Stimulated activated CD8-positive, alpha-beta memory T cell treated with anti-CD3 and anti-CD28 coated beads, Interleukin-15, amount 100 ng/mL, for 4 hours (primary cell): Measurements from ENCODE around the gene CCDC181.
"Not testable (repeated sequence)": the region's sequence is repeated elsewhere in the genome, so short reads cannot be mapped to it uniquely, and the experiment has no call there.

Source experiments
- DNase-seq, 2 donors: peaks; one replicate each; pipeline ENCODE4 v3.0.0-alpha.2; 2020; ENCODE audit warnings: low read depth in 2 of 2

Gene CCDC181

DNA sequence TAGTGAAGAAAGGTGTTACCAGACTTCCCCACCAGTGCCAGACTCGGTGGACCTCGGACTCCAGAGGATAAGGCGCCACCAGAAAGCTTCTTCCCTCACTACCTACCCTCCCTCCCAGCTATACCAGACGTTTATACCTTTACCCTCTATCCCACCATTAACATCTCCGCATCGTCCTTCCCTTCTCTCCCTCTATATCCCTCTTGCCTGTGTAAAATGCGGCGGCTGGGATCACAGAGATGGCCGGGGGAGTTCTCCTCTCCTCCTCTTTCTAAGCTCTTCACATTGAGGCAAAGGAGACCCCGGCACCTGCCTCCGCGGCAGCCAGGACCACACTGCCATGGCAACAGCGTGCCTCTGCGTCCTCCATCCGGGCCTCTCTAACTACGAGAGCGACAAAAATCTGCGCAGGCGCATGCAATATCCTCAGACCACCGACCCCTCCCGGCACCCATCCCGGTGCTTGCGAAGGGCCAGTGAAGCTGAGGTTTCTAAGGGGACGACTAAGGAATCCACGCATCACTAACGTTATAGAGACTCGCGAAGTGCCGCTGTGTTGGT is at the start of gene CCDC181:
Gene CCDC181 (minus strand): TSS at position 394 of the 561 bp plus-strand sequence. CDS start 2,547 bp downstream, outside the sequence.
- DNase-seq = peak; percentile 16 to 21

DNA sequence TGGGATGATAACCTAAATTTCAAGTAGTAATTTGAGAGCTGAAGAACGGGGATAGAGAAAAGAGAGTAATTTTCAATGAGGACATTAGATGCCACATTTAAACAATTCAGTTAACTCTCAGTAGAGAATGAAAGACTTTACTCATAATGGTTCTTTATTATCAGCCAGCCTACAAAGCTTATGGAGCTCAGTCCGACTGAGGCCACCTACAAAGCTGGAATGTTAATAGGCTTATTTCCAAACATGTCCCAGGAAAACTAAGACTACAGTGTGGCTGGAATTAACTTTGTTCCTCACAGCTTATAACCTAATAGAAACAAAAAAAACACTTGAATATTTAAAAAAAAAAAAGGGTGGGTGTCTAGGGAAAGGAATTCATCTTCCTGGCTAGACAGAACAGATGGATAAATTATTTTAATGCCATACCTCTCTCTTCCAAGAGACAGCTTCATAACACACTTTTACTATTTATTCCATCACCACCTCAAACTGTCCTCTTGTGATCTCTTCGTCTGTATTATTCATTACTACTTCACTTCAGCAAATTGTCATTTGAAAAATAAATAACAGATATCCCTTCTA is 48.6 kb upstream of the CCDC181 start:
- no peak for DNase-seq

DNA sequence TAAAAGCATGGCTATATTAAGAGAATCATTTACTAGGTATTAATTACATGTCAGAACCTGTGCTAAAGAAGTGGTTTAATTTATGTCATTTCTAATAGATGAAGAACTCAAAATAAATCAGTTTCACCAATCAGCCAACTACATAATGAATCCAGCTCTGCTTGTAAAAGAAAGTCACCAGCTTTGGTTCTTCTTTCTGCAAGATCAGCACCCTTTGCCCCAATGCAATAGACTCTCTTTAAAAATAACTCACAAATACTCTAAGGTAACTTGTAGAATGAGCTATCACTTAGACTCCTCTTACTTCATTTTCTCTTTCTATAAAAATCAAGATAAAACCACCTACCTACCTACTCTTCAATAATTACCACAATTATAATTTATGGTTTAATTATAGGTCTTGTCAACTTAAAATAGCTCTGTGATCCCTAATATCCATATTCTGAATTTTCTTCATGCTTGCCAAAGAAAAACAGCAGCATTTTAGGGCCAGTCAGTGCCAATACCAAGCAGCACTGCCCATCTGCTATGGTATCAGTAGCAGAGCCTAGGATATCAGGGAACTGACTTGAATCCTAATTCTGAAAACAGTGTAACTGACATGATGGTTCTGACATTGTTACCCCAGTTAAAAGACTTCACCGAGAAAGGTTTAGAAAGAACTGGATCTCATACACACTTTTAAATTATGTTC is 47.2 kb upstream of the CCDC181 start:
- no peak for DNase-seq

DNA sequence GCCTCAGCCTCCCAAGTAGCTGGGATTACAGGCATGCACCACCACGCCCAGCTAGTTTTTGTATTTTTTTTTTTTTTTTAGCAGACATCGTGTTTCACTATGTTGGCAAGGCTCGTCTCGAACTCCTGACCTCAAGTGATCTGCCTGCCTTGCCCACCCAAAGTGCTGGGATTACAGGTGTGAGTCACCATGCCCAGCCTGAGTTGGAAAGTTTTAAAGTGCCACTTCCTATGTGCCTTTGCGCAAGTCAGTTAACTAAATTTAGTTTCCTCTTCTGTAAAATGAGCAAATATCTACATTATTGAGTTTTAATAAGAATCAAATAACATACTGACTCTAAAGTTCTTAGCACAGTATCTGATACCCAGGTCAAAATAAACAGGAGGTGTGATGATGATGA is 46.1 kb upstream of the CCDC181 start:
- no peak for DNase-seq

DNA sequence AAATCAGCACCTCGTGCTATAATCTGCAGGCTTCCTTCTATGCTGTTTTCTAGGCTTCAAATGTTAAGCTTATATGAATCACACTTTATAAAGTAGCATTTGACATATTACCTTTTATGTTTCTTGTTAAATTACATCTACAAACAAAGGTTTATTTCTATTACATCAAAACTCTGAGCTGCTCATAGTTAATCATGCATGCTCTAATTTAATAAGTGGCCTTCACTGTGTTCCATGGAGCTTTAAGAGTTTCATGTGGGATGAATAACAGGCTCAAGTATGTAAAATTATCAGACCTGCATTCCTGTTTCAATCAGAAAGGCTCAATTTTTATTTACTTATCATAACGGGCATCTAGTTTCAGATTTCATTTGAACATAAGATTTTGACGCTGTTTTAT is 45.5 kb upstream of the CCDC181 start:
- no peak for DNase-seq

DNA sequence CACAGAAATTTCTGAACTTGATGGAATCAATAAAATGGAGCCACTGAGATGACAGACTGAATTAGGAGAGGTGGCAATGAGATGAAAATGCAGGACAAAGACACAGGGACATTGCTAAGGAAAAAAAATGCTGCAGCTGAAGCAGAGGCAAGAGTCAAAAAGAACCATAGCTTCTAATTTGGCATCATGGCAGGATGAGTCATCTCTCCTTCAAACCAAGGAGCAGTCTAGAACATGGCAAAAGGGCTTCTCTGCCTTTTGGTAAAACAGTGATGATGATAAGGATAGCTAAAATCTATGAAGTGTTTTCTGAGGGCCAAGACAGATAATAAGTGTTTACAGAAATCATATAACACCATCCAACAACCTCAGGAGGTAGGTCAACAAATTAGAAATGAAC is 41.7 kb upstream of the CCDC181 start:
- DNase-seq = no peak

DNA sequence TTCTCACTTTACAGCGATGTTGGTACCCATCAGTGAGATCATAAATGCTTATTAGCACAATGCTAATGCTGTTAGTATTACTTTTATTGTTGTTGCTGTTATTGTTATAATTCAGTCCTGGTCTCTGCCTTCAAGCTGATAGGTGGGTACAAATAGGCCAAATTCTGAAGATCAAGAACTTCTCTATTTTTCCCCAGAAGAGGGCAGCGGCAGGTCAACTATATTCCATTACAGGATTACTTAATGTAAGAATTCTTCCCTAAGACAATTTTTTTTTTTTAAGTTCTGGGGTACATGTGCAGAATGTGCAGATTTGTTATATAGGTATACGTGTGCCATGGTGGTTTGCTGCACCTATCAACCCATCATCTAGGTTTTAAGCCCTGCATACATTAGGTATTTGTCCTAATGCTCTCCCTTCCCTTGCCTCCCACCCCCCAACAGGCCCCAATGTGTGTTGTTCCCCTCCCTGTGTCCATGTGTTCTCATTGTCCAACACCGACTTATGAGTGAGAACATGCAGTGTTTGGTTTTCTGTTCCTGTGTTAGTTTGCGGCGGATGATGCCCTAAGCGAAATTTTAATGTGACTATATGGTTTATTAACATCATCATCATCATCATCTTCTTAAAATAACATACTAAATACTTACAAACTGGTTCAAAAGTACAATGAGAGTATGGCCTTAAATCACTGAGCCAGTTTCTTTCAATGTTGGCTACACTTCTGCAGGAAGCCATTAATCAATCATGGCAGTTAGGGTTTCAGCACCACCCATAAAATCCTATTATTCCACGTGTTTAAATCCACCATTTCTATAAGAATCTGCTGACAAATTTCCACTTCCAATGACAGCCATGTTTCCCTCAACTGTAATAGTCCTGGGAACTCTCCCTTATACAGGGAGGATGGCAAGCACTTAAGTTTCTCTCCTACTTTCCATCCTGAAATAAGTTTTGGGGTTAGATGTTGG is 39.3 kb upstream of the CCDC181 start:
- no peak for DNase-seq

DNA sequence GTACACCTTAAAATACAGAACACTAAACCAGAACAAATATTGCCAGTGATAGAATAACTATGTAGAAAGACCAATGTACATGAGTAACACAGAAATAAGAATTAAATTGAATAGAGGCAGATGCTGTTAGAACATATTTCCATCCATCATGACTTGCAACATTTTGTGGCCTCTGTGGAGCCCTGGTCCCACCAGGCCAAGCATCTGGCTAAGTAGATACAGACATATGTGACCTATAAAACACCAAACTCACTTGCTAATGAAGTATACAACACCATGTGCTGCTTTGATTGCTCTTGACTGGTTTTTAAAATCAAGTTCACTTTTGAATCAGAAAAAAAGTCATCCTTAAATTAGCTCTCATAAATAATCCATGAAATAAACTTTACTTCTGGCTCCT is 38.0 kb upstream of the CCDC181 start:
- DNase-seq = no peak

DNA sequence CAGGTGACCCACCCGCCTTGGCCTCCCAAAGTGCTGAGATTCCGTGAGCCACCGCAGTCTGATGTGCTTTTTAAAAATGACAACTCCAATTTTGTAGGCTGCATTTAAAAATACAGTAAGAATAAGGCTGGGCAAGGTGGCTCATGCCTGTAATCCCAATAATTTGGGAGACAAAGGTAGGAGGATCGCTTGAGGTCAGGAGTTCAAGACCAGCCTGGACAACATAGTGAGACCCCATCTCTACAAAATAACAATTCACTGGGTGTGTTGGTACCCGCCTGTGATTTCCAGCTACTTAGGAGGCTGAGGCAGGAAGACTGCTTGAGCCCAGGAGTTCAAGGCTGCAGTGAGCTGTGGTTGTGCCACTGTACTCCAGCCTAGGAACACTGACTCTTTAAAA is 35.1 kb upstream of the CCDC181 start:
- DNase-seq = no peak

DNA sequence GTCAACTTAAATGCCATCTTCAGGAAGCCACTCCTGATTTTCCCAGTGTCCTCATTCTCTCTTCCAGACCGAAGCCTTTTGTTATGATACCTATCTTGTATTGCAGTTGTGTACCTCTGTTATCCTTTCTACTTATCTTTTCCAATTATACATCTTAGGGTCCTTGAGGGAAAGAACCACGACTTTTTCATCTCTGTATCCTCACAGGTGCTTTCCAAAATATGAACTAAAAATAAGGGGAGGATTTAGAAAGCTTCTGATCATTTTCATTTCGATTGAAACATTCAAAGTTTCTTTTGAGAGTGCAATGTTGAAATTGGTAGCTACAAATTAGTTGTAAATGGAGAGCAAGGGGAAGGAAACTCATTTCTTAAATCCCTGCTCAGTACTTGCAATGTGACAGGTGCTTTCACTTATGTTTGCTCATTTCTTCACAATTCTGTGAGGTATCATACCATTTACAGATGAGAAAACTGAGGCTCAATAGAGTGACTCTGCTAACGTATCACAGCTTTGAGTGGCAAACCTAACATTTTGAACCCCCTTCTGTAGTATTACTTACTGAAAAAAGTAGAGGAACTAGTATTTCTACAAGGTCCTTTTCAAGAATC is 34.2 kb upstream of the CCDC181 start:
- DNase-seq = no peak

DNA sequence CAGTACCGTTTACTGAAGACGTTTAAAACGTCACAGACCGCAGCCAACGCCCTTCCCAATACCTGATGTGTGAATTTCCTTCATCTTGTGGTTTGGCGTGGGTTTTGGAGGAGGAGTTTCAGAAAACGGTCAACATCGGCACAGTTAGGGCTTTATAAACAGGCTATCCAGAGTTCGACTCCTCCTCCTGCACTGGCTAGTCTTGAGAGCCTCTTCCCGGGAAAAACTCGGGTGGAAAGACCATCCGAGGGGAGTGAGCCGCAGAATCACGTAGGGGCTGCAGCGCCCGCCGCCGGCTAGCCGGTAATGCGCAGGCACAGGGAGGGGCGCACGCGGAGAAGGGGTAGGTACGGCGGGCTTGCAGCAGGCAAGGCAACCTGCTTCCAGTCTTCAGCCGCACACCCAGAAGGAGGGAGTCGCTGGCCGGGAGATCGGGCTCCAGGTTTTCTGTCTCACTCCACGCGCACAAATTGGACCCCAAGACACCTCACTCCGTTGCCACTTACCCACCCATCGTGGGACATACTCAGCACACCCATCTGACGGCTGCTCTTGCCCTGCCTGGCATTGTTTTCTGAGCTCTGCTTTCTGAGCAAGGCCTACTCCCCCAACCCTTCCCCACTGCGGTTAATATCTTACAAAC is 33.0 kb upstream of the CCDC181 start:
- DNase-seq = no peak

DNA sequence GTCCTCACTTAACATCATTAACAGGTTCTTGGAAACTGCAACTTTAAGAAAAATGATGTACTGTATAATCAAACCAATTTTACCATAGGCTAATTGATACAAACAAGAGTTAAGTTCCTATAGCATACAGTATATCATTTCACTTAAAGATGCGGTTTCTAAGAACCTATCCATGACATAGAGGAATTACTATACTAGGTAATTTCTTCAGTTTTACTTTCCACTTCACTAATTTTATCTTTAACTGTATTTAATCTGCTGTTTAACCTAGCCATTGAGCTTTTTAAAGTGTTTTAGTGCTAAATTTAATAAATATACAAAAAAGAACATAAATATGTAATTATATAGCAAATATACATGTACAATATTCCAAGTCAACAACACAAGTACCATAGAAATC is 30.2 kb upstream of the CCDC181 start:
- no peak for DNase-seq

DNA sequence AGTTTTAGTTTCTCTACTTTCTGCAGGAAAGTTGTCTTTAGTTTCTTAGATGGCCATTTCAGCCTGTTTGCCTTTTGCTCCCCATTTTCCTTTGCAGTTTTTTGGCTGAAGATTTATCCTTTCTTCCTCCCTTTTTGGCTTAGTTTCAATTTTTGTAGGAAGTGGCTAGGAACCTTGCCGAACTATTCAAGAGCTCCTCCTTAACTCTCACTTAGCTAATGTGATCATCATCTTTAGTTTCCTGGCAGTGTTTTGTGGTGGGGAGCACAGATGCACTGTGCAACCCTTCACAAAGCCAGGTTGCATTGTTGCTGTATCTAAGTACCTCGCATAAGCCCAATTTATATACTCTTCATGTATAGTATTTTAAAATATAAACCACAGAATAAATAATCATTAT is 28.8 kb upstream of the CCDC181 start:
- DNase-seq = no peak

DNA sequence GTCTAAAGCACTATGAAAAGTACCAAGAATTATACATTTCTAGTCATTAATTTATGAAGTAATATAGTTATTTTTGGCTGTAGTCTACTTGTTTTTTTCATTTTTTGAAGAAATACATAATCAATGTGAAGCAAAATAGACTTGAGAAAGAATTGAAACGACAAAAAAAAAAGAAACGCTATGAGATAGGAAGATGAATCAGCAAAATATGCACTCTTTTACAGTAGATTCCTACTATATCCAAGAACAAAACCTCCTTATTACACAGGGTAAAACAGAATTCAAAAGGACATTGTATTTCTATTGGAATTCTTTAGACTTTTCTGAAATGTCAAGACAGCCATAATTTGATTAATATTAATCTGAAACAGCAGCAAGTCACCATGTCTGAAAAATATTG is 25.6 kb upstream of the CCDC181 start:
- DNase-seq = no peak

DNA sequence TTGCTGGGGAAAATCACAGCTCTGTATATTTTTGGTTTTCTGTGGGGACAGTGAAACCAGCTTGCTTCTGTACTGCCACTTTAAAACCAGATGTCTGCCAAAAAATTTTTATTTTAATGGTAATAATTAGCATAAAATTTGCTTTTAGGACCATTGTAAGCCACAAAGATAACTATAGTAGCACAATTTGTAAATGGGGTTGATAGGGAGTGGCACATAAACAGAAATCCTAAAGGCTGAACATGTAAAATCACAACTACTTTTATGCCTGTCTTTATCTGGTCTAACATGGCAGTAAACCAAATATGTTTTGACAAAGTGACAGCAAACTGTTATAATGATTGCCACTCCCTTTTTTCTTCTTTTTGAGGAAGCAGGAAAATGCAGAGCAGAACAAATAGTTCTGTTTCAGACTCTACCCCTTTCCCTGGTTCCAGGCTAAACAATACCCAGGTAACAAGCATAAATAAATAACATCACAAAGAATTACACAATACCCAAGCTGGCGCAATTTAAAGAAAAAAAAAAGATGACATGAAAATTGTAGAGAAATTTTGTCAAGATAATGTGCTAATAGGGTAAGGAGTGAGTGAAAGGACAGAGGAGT is 24.0 kb upstream of the CCDC181 start:
- no peak for DNase-seq

DNA sequence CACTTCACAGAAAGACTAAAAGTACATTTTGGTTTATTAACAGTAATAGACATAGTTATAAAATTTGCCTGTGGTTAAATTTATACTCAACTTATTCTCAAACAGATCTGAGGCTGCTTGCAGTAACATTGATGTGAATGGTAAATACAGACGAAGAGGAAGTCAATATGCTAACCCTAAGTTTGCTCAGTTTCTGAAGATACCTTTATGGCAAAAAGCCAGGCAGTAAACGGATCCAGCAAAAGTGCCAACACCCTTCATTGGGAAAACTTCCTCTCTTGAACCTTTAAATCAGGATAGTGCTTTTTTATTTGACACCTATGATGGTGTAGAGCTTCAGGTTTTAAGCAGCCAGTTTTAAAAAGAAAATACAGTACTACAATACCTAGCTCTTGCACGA is 16.6 kb upstream of the CCDC181 start:
- DNase-seq = no peak

DNA sequence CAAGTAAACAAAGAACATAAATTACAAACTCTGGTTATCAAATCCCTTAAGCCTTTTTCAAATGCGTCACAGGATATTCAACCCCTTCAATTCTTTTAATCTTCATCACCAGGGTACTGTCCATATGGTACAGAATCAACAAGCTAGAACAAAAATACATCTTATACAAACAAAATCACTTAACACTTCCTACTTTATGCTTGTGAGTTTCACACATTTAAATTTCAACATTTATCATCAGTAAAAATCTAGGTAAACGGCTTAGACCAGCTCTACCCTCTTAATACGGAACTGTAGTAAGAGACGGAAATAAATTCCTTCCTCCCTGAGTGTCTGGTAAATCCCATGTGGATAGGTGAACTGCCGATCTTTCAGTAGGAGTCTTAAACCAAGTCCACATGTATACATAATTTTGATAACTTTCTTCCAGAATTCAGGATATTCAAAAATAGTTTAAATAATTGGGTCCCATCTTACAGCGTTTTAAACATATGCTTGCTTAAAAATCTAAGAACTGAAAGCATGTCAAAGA is 1.0 kb downstream of the CCDC181 start:
- no peak for DNase-seq

DNA sequence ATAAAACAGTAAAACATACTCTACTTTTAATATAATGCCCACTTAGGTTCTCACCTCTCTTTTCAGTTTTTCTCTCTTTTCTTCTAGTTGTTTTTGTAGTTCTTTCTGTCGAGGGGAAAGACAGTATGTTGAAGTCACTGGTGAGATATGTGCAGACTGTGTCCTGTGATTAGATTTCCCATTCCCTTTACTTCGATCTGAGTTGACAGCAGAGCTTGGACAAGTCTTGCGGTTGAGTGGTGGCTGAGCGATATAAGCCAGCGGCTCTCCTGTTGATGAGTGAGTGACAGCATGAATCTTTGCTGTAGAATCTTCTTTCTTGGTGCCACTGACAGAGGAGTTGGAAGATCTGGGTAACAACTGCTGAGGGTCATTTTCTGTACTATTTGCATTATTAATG is 6.0 kb downstream of the CCDC181 start:
- no peak for DNase-seq

DNA sequence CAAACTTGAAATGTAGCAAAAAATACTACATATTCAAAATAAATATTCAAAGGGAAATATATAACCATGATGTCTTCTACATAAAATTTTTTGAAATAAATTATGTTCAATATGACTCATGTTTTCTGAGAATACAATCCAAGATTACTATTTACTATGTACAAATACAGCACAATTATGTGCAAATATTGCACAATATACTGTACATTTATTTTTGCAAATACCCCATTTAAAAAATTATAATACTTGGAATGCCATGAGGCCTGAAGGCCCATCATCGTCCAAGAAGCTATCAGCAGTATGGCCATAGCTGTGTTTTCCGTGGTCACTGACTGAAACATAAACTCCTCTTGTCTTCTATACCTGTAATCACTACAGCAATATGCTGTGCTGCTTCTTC is 12.3 kb downstream of the CCDC181 start:
- no peak for DNase-seq

DNA sequence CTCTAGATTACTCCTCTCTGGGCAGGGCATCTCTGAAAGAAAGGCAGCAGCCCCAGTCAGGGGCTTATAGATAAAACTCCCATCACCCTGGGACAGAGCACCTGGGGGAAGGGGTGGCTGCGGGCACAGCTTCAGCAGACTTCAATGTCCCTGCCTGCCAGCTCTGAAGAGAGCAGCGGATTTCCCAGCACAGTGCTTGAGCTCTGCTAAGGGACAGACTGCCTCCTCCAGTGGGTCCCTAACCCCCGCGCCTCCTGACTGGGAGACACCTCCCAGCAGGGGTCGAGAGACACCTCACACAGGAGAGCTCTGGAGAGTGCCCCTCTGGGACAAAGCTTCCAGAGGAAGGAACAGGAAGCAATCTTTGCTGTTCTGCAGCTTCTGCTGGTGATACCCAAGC is 18.9 kb downstream of the CCDC181 start:
- DNase-seq = not testable (repeated sequence)

DNA sequence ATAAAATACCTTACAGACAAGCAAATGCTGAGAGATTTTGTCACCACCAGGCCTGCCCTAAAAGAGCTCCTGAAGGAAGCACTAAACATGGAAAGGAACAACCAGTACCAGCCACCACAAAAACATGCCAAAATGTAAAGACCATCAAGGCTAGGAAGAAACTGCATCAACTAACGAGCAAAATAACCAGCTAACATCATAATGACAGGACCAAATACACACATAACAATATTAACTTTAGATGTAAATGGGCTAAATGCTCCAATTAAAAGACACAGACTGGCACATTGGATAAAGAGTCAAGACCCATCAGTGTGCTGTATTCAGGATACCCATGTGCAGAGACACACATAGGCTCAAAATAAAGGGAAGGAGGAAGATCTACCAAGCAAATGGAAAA is 24.7 kb downstream of the CCDC181 start:
- not testable (repeated sequence) for DNase-seq
